ENCODE measurements around the gene NRGN.

Gene NRGN

GRCh38 chr11:124759266-124760204, 19.8 kb downstream of the NRGN start:
- TF ChIP-seq POLR2AphosphoS5 (IDR thresholded peaks at IDR 0.05; ENCODE audit: low read depth, low read length), result no peak
- no peak for TF ChIP-seq POLR2A (IDR thresholded peaks at IDR 0.05; ENCODE audit: low read depth, low read length)
- TF ChIP-seq TAF1 (IDR thresholded peaks at IDR 0.05; ENCODE audit: borderline replicate concordance, low read depth, low read length), result no peak
- FAIRE-seq (peak; percentile 81), DNase-seq (ENCODE audit: insufficient read length) (no peak)

- DNase-seq (ENCODE audit: insufficient read length) (no peak), FAIRE-seq (no peak)
- TF ChIP-seq POLR2A (IDR thresholded peaks at IDR 0.05; ENCODE audit: low read depth, low read length) (no peak), POLR2AphosphoS5 (IDR thresholded peaks at IDR 0.05; ENCODE audit: low read depth, low read length) (no peak)
Observed at GRCh38 chr11:124760205-124760652, 20.5 kb downstream of the NRGN start.

GRCh38 chr11:124760806-124761205, 21.1 kb downstream of the NRGN start:
- DNase-seq (ENCODE audit: insufficient read length) (no peak), FAIRE-seq (peak; percentile 33)
- no peak for TF ChIP-seq POLR2A (IDR thresholded peaks at IDR 0.05; ENCODE audit: low read depth, low read length)
- no peak for TF ChIP-seq POLR2AphosphoS5 (IDR thresholded peaks at IDR 0.05; ENCODE audit: low read depth, low read length)
- no peak for TF ChIP-seq TAF1 (IDR thresholded peaks at IDR 0.05; ENCODE audit: borderline replicate concordance, low read depth, low read length)

GRCh38 chr11:124761301-124762104, 21.8 kb downstream of the NRGN start:
- DNase-seq (ENCODE audit: insufficient read length), result no peak
- peak; percentile 38 for FAIRE-seq
- TF ChIP-seq POLR2AphosphoS5 (IDR thresholded peaks at IDR 0.05; ENCODE audit: low read depth, low read length), result no peak
- no peak for TF ChIP-seq POLR2A (IDR thresholded peaks at IDR 0.05; ENCODE audit: low read depth, low read length)
- no peak for TF ChIP-seq TAF1 (IDR thresholded peaks at IDR 0.05; ENCODE audit: borderline replicate concordance, low read depth, low read length)

GRCh38 chr11:124762105-124762623, 22.4 kb downstream of the NRGN start, which contains the start of gene ESAM:
Gene ESAM, minus strand, starts transcription at chr11:124762290. Its CDS starts 136 bp downstream, at chr11:124762154.
- DNase-seq (ENCODE audit: insufficient read length) (peak; percentile 76), FAIRE-seq (peak; percentile 94)
- no peak for TF ChIP-seq TAF1 (IDR thresholded peaks at IDR 0.05; ENCODE audit: borderline replicate concordance, low read depth, low read length)
- TF ChIP-seq POLR2A (IDR thresholded peaks at IDR 0.05; ENCODE audit: low read depth, low read length), result peak; percentile 70
- peak; percentile 37; the same call in 1 of the 2 replicates for TF ChIP-seq POLR2AphosphoS5 (IDR thresholded peaks at IDR 0.05; ENCODE audit: low read depth, low read length)

- FAIRE-seq, result no peak
- TF ChIP-seq TAF1 (IDR thresholded peaks at IDR 0.05; ENCODE audit: borderline replicate concordance, low read depth, low read length) (no peak), POLR2A (IDR thresholded peaks at IDR 0.05; ENCODE audit: low read depth, low read length) (no peak), POLR2AphosphoS5 (IDR thresholded peaks at IDR 0.05; ENCODE audit: low read depth, low read length) (no peak)
- no peak for DNase-seq (ENCODE audit: insufficient read length)
Observed at GRCh38 chr11:124762624-124763155, 22.9 kb downstream of the NRGN start.

- FAIRE-seq, result no peak
- no peak for DNase-seq (ENCODE audit: insufficient read length)
- TF ChIP-seq TAF1 (IDR thresholded peaks at IDR 0.05; ENCODE audit: borderline replicate concordance, low read depth, low read length) (no peak), POLR2A (IDR thresholded peaks at IDR 0.05; ENCODE audit: low read depth, low read length) (no peak), POLR2AphosphoS5 (IDR thresholded peaks at IDR 0.05; ENCODE audit: low read depth, low read length) (no peak)
Observed at GRCh38 chr11:124763156-124763947, 23.6 kb downstream of the NRGN start.

GRCh38 chr11:124766156-124766555, 26.4 kb downstream of the NRGN start:
- TF ChIP-seq POLR2AphosphoS5 (IDR thresholded peaks at IDR 0.05; ENCODE audit: low read depth, low read length), result no peak
- TF ChIP-seq POLR2A (IDR thresholded peaks at IDR 0.05; ENCODE audit: low read depth, low read length), result no peak
- DNase-seq (ENCODE audit: insufficient read length) (no peak), FAIRE-seq (no peak)

GRCh38 chr11:124768914-124769313, 29.2 kb downstream of the NRGN start:
- TF ChIP-seq TAF1 (IDR thresholded peaks at IDR 0.05; ENCODE audit: borderline replicate concordance, low read depth, low read length), result no peak
- TF ChIP-seq POLR2A (IDR thresholded peaks at IDR 0.05; ENCODE audit: low read depth, low read length), result no peak
- no peak for TF ChIP-seq POLR2AphosphoS5 (IDR thresholded peaks at IDR 0.05; ENCODE audit: low read depth, low read length)
- FAIRE-seq (no peak), DNase-seq (ENCODE audit: insufficient read length) (no peak)
